GM21526 (cell line): ENCODE measurements around the gene PCID2.
A peak's percentile ranks its signal among the peaks of the same experiment; 100 is the strongest.
"Not testable (repeated sequence)": the region's sequence is repeated elsewhere in the genome, so short reads cannot be mapped to it uniquely, and the experiment has no call there.

Source experiments
- ATAC-seq: cut with Tn5 transposase; IDR thresholded peaks from one replicate; pipeline ENCODE4 v1.9.1; 2021; ENCODE audit warnings: moderate library complexity; ENCODE audit not compliant: unreplicated experiment, low FRiP score

Gene PCID2

GRCh38 chr13:113167575-113167974 lies 40.9 kb downstream of the PCID2 start:
- no peak for ATAC-seq

GRCh38 chr13:113167155-113167554 lies 41.3 kb downstream of the PCID2 start:
- ATAC-seq, result no peak

GRCh38 chr13:113166681-113167080 lies 41.8 kb downstream of the PCID2 start:
- no peak for ATAC-seq

DNA sequence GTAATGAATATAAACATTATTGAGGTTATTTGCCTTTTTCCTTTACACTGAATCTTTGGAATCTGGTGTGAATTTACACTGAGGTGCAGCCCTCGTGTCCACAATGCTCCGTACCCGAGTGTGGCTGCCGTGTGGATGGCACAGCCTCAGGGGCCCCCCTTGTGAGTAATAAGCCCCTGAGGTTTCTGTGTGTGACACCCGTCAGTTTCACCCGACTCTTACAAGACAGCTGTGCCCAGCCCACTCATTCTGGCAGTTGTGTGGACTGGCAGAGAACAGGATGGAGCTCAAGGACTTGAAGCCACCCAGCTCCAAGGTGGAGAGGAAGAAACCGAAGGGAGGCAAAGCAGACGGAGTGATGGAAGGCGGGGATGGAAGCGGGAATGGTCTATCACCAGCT lies 42.2 kb downstream of the PCID2 start:
- no peak for ATAC-seq

- no peak for ATAC-seq
Measured at GRCh38 chr13:113164492-113164891, 44.0 kb downstream of the PCID2 start.

- ATAC-seq, result no peak
Measured at GRCh38 chr13:113162783-113163685, 45.4 kb downstream of the PCID2 start.

GRCh38 chr13:113161975-113162374 lies 46.5 kb downstream of the PCID2 start:
- ATAC-seq, result not testable (repeated sequence)

GRCh38 chr13:113161433-113161832 lies 47.0 kb downstream of the PCID2 start:
- ATAC-seq, result no peak

GRCh38 chr13:113160983-113161382 lies 47.5 kb downstream of the PCID2 start:
- no peak for ATAC-seq

- no peak for ATAC-seq
Measured at GRCh38 chr13:113159701-113160100, 48.8 kb downstream of the PCID2 start.

- no peak for ATAC-seq
Measured at GRCh38 chr13:113158946-113159345, 49.5 kb downstream of the PCID2 start.

- ATAC-seq, result no peak
Measured at GRCh38 chr13:113157929-113158747, 50.3 kb downstream of the PCID2 start, which contains the start of gene PROZ. PROZ (plus strand) TSS chr13:113158648; CDS start chr13:113158661, 13 bp downstream.

- no peak for ATAC-seq
Measured at GRCh38 chr13:113157206-113157928, 51.1 kb downstream of the PCID2 start.

- no peak for ATAC-seq
Measured at GRCh38 chr13:113155982-113156655, 52.4 kb downstream of the PCID2 start.

DNA sequence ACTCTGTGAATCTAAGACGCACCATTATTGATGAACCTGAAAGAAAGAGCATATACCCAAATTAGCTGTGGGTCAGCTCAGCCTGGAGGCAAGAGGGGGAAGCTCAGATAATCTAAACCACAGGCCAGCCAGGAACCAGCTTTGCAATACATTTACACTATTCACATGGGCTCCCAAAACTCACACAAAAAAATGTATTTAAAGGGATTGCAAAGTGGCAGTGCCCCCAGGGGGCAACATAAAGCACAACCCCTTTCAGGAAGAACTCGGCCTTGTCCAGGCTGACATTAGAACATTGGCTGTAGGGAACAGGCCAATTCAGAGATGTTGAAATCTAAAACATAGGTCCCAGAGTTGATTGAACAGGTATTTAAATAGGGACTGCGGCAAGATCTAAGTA lies 53.3 kb downstream of the PCID2 start:
- ATAC-seq, result no peak

- ATAC-seq, result peak; percentile 47
Measured at GRCh38 chr13:113153810-113154748, 54.4 kb downstream of the PCID2 start.

DNA sequence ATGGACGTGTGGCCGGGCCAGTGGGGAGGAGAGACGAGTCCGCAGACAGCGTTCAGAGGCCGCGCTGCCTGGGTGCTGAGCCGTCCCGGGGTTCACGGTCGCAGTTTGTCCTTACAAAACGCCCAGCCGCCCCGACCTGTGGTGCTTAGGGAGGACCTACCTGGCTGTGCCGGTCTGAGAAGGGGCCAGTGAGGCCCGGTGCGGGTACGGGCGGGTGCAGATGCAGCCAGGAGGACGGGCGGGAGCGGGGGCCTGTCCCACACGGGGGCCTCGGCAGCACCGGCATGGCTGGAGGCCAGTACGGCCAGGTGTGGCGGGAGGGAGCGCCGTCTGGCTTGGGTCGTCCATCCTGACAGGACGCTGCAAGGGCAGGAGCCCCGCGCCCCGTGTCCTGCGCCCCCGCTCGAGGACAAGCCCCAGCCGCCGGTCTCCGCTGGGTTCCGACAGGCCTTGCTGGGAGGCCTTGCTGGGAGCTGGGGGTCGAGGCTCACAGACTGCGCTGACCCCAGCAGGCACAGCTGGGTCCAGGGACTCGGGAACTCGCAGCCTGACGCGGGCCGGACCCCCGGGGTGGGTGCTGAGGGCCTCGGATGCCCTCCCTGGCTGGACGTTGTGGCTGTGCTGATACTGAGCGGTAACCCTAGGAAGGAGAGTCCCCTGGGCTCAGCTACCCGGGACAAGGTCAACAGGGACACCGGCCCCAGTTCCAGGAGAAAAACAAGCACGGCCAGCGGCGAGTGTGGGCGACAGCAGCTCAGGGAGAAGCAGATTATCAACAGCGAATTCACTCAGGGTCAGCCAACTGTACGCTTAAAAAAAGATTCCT lies 55.3 kb downstream of the PCID2 start:
- peak; percentile 36 for ATAC-seq

- ATAC-seq, result no peak
Measured at GRCh38 chr13:113152691-113152983, 55.8 kb downstream of the PCID2 start.
